Panc1 (cell line): ENCODE results near the gene MS4A3. TPM values are rescaled to one million over a fixed set of nuclear protein-coding genes. Genes with fewer than 3 reads are reported as not detected.

Experiments used
- ATAC-seq: fragments of 200-7000 bp; cut with Tn5 transposase; 2 replicates; pipeline ENCODE4 v1.9.1; 2020; ENCODE audit warnings: mild to moderate bottlenecking, moderate library complexity
- Bru-seq: library from RNA; stranded (reverse); fragments of 400-500 nt; gene quantifications from one replicate; lab custom pipeline; 2021; lab: Mats Ljungman, UMichigan
- BruChase-seq, 2 experiments: library from RNA; stranded (reverse); fragments of 400-500 nt; gene quantifications; one replicate each; lab custom pipeline; 2021; lab: Mats Ljungman, UMichigan
- BruUV-seq: library from RNA; stranded (reverse); fragments of 400-500 nt; replicated peaks from 2 replicates; lab custom pipeline; 2021; lab: Mats Ljungman, UMichigan
- CTCF ChIA-PET: fragments of 300-600 bp; sonication (Branson Sonifier 250); formaldehyde crosslinking; loops from one replicate; lab custom pipeline; 2022; ENCODE audit warnings: antibody characterized with exemption; lab: Charles Lee
- POLR2A ChIA-PET: fragments of 300-600 bp; sonication (Branson Sonifier 250); formaldehyde crosslinking; loops from one replicate; lab custom pipeline; 2022; ENCODE audit warnings: antibody characterized with exemption; lab: Charles Lee
- DNase-seq: peaks from one replicate; pipeline ENCODE4 v3.0.0-alpha.2; 2010; ENCODE audit warnings: low read depth, low spot score
- H3K27ac ChIP-seq: 2 replicates; pipeline ENCODE4 v1.5.1; 2011; ENCODE audit warnings: mild to moderate bottlenecking, low read length, inconsistent platforms
- H3K27me3 ChIP-seq: fragments of 200-500 bp; sonication (Bioruptor generic); 2 replicates; pipeline ENCODE4 v1.6.0; 2014; ENCODE audit warnings: low read length, inconsistent platforms; ENCODE audit not compliant: control insufficient read depth, insufficient read depth
- H3K36me3 ChIP-seq: fragments of 200-500 bp; sonication (Bioruptor generic); 2 replicates; pipeline ENCODE4 v1.5.1; 2014; ENCODE audit warnings: inconsistent platforms, mild to moderate bottlenecking, low read length, moderate library complexity; ENCODE audit not compliant: control insufficient read depth, insufficient read depth
- H3K4me1 ChIP-seq: 2 replicates; pipeline ENCODE4 v1.5.1; 2011; ENCODE audit warnings: inconsistent platforms, mild to moderate bottlenecking, low read length, moderate library complexity; ENCODE audit not compliant: control insufficient read depth, insufficient read depth
- H3K4me3 ChIP-seq, 2 experiments: 2 replicates each; pipeline ENCODE4 v1.5.1; 2011 to 2012; ENCODE audit warnings: low read depth in 2 of 2, low read length in 2 of 2, mild to moderate bottlenecking in 2 of 2, inconsistent platforms in 1 of 2, moderate library complexity in 1 of 2
- H3K9me3 ChIP-seq: fragments of 200-500 bp; sonication (Bioruptor generic); 2 replicates; pipeline ENCODE4 v1.5.1; 2014; ENCODE audit warnings: low read depth, mild to moderate bottlenecking, inconsistent platforms, low read length, moderate library complexity; ENCODE audit not compliant: control insufficient read depth, insufficient read depth
- CTCF ChIP-seq: fragments of 450-650 bp; IDR thresholded peaks from 2 replicates; pipeline ENCODE4 v1.5.1; 2017; ENCODE audit warnings: mild to moderate bottlenecking
- POLR2AphosphoS5 ChIP-seq: IDR thresholded peaks from 2 replicates; pipeline ENCODE4 v1.6.1; 2012; ENCODE audit warnings: mild to moderate bottlenecking, low read depth, low read length, moderate library complexity
- REST ChIP-seq, 2 experiments: IDR thresholded peaks; 2 replicates each; pipeline ENCODE4 v1.6.1; 2011 to 2012; ENCODE audit warnings: low read depth in 2 of 2, control low read depth in 1 of 2, low read length in 1 of 2, mild to moderate bottlenecking in 1 of 2, moderate library complexity in 1 of 2; ENCODE audit not compliant: insufficient read depth in 1 of 2
- SIN3A ChIP-seq: IDR thresholded peaks from 2 replicates; pipeline ENCODE4 v1.6.1; 2012; ENCODE audit warnings: low read depth, mild to moderate bottlenecking, low read length, moderate library complexity, borderline replicate concordance; ENCODE audit not compliant: insufficient read depth
- TCF7L2 ChIP-seq: IDR thresholded peaks from 2 replicates; pipeline ENCODE4 v1.6.1; 2011; ENCODE audit warnings: mild to moderate bottlenecking, low read depth, low read length, inconsistent platforms
- in situ Hi-C: cut with HindIII; loops from 2 replicates; pipeline ENCODE4 v1.10.0; 2016; ENCODE audit warnings: low sequenced_read_pairs, low pct_unique_long_range_greater_than_20kb
- intact Hi-C: fragments of 100-400 bp; cut with micrococcal nuclease; formaldehyde crosslinking; loops from one replicate; pipeline ENCODE4 v1.10.0; 2022; ENCODE audit not compliant: unreplicated experiment
- long read RNA-seq: library from polyadenylated mRNA; unstranded; transcript quantifications from one replicate; pipeline ENCODE4 v2.0.0, GENCODE V29; 2021; ENCODE audit not compliant: unreplicated experiment
- polyA plus RNA-seq: library from polyadenylated mRNA; unstranded; fragments of >200 nt; gene quantifications from one replicate; pipeline ENCODE4 v1.2.1, GENCODE V29; 2012; ENCODE audit warnings: missing spikeins; ENCODE audit not compliant: insufficient read length
- total RNA-seq: library from RNA; stranded (reverse); gene quantifications from one replicate; pipeline ENCODE4 v1.2.1, GENCODE V29; 2021; ENCODE audit not compliant: unreplicated experiment

MS4A3 gene
- total RNA-seq (0.13 TPM), Bru-seq, nascent RNA (not detected), BruChase-seq, experiment 1, labeled RNA remaining after a 2-hour chase (not detected), BruChase-seq, experiment 2, labeled RNA remaining after a 6-hour chase (not detected)
- polyA plus RNA-seq: not detected
- long read RNA-seq: 0 reads

- Histone ChIP-seq H3K4me1 (no peaks in the 10 kb centered on the region), H3K4me3 (no peak within 1 kb of the TSS), H3K9me3 (no peaks in the 10 kb centered on the region), H3K27ac (no peak within 1 kb of the TSS), H3K27me3 (no peaks in the 10 kb centered on the region), H3K36me3 (no peaks in the 10 kb centered on the region)
- in situ Hi-C loops: no loop called here
- DNase-seq: no peak
- intact Hi-C loops: no loop called here
- POLR2A ChIA-PET: no interaction called here
- no peak for ATAC-seq
- BruUV-seq: no TSS peak
- CTCF ChIA-PET: no interaction called here
- no peak for TF ChIP-seq TCF7L2
- TF ChIP-seq POLR2AphosphoS5: no peak
- TF ChIP-seq REST (IDR thresholded peaks at IDR 0.05; ENCODE audit: insufficient read depth in 1 of 2, low read depth in 2 of 2, low read length in 1 of 2): no peak
- no peak for TF ChIP-seq SIN3A
- no peak for TF ChIP-seq CTCF
These were observed at the start of gene MS4A3 for GRCh38 chr11:60056349-60056969. TSS of gene MS4A3 (plus strand) at chr11:60056665. CDS start at chr11:60061161, 4,496 bp downstream.

GRCh38 chr11:60016881-60017280 lies 39.6 kb upstream of the MS4A3 start, which contains the start of gene OOSP4B:
TSS of gene OOSP4B (plus strand) at chr11:60017181.
- intact Hi-C loops (no loop called here), in situ Hi-C loops (no loop called here)
- CTCF ChIA-PET: no interaction called here
- TF ChIP-seq REST (IDR thresholded peaks at IDR 0.05; ENCODE audit: insufficient read depth in 1 of 2, low read depth in 2 of 2, low read length in 1 of 2) (no peak), POLR2AphosphoS5 (no peak), TCF7L2 (no peak), SIN3A (no peak), CTCF (no peak)
- no peak within 1 kb of the TSS for H3K27ac ChIP-seq
- no peaks in the 10 kb centered on the region for H3K4me1 ChIP-seq
- POLR2A ChIA-PET: no interaction called here
- H3K36me3 ChIP-seq: no peaks in the 10 kb centered on the region
- DNase-seq (no peak), ATAC-seq (no peak)
- no peak within 1 kb of the TSS for H3K4me3 ChIP-seq
- H3K9me3 ChIP-seq: no peaks in the 10 kb centered on the region
- BruUV-seq: no TSS peak
- no peaks in the 10 kb centered on the region for H3K27me3 ChIP-seq
